Kidney glomerular epithelial cell (primary cell): Measurements from ENCODE around the gene FGD2.

Source experiments
- DNase-seq: peaks from one replicate; lab custom pipeline; 2025; lab: John Stamatoyannopoulos, UW

The FGD2 gene

DNA sequence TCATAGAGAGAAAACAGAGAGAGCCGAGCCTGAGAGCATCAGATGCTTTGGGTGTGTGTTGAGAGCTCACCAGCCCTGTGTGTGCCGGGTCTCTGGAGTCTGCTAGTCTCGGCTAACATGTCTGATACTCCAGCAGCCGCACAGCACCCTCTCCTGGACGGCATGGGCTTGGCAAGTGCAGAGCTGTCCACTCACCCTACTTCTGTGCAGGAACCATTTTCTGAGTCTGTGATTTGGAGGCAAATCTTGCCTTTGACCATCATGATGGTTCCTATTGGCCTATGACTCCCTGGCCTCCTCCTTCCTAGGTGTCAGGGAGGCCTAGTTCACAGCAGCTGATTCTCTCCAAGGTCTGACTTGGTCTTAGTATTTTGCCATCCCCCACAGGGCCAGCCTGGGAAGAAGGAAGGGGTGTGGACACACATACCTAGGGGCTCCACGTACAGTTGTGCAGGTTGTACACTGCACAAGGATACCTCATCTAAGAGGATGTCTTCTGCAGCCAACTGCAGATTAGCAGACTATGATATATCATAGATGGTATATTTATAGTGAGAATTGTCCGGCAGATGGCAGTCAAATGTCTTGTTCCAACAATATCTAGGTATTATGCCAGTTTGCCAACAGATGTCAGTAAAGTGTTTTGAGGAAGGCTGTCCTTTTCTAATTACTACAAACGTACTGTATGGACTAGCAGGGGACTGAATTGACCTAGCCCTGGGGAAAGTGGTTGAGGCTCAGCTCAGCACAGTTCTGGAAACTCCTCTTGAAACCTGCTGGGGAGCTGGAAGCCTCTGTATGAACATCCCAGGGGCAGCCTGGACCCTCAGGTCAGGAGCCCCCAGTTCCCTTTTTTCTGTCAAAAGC, 13.0 kb downstream of the FGD2 start:
- DNase-seq = peak; percentile 88

DNA sequence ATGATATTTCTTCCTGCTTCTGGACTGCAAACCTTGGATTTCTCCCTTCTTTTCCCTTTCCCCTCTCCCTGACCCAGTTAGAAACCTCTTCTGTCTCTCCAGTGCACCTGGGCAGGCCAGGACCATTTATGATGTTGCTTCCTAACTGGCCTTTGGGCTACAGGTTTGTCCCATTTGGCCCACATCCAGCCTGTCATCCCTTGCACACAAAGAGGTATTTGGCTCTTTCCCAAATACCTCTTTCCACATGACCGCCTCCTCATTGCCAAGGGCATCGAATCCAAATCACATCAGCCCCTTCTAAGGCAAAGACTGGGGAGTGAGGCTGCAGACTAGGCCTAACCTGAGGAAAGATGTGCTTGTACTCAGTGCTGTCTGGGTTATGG, 13.6 kb downstream of the FGD2 start:
- peak; percentile 30 for DNase-seq

DNA sequence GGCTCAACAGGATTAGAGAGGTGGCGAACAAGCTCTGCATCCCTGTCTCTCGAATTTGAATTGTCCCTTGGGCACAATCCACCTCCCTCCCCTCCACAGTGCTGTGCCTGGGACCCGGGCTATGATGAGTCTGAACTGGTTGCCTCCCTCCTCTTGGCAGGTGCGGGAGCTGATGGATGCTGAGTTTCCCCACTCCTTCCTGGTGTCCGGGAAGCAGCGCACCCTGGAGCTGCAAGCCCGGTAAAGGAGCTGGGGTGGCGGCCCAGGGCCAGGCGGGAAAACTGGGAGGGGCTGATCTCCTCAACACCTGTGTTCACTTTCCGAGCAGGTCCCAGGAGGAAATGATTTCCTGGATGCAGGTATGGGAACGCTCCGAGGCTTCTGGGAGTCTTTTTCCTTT, 14.9 kb downstream of the FGD2 start:
- DNase-seq = no peak

DNA sequence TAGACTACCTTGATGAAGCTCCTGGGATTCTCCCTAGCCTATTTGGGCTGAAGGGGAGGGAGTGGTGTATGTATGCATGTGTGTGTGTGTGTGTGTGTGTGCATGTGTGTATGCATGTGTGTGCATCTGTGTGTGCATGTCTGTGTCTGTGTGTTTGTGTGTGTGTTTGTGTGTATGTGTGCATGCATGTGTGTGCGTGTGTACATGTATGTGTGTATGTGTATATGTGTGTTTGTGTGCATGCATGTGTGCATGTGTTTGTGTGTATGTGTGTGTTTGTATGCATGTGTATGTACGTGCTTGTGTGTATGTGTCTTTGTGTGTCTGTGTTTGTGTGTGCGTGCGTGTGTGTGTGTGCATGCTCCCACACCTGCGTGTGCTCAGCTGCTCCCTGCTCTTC, 15.4 kb downstream of the FGD2 start:
- no peak for DNase-seq

DNA sequence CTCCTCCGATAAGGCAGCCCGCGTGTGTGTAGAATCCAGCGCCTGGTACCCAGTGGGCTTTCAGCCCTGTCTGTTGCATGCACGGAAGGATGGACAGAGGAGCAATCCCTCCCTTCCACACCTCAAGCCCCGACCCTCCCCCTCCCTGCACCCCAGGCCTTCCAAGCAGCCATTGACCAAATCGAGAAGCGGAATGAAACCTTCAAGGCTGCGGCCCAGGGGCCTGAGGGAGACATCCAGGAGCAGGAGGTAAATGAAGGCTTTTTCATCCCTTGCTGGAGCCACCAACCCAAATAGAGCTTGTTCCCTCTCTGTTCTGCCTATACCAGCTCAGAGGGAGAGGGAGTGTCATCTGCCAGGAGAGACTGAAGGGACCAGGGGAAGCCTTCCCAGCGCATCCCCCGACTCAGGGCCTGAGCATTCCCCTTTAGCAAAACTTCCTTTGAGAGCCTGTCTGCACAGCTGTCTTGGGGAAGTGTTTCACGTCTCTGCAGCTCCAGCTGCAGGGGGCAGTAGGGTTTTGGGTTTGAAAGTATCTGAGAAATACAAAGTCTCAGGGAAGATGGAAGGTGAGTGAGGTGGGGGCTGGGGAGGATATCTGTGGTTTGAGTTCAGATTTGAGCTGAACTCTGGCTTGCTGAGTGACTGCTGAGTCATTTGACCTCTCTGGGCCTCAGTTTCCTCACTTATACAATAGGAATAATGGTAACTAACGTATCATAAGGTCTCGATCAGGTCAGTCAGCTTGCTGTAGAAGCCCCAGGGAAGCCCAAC, 16.1 kb downstream of the FGD2 start:
- no peak for DNase-seq

DNA sequence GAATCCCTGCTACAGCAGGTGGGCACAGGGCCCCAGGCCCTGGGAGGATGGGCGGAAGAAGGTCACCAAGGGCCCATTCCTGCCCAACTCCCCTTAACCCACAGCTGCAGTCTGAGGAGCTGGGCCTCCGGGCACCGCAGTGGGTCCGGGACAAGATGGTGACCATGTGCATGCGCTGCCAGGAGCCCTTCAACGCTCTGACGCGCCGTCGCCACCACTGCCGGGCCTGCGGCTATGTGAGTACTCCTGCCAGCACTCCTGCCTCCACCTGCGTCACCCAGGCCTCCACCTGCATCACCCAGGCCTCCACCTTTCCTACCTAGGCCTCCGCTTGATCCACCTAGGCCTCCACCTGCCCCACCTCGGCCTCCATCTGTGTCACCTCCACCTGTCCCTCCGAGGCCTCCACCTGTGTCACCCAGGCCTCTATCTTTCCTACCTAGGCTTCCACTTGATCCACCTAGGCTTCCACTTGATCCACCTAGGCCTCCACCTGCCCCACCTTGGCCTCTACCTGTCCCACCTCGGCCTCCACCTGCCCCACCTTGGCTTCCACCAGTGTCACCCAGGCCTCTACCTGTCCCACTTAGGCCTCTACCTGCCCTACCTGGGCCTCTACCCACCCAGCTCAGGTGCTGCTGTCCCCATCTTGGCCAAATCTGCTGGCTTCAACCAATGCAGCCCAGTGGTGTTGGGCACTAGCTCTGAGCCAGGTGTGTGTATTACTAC, 16.8 kb downstream of the FGD2 start:
- DNase-seq = no peak

DNA sequence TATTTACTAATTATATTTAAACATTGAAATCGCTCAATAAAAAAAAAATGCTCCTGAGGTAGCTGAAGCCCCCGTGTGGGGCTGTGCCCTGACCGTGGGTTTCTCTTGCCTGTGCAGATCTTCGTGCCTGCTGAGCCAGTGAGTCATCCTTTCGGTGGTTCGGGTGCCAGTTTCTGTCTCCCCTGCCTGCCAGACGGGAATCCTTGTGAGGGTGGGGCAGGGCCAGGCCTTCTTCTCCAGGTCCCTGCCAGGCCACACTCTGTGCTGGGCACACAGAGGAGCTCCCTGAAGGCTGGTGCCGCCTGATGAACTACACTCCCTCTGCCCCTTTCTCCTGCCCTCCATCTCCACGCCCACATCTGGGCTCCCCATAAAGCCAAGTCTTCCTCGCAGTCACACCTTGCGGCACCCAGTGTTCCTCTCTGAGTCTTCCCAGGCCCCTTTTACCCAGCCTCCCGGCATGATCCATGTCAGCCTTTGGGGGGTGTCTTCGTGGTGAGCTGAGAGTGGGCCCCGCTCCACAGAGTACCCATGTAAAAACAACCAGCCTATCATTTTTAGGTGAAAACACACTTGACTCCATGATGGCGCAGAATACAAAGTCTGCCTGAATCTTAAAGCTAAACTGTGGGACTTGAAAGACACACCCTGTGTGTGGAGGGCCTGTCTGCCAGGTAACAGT, 19.3 kb downstream of the FGD2 start:
- DNase-seq = peak; percentile 57

DNA sequence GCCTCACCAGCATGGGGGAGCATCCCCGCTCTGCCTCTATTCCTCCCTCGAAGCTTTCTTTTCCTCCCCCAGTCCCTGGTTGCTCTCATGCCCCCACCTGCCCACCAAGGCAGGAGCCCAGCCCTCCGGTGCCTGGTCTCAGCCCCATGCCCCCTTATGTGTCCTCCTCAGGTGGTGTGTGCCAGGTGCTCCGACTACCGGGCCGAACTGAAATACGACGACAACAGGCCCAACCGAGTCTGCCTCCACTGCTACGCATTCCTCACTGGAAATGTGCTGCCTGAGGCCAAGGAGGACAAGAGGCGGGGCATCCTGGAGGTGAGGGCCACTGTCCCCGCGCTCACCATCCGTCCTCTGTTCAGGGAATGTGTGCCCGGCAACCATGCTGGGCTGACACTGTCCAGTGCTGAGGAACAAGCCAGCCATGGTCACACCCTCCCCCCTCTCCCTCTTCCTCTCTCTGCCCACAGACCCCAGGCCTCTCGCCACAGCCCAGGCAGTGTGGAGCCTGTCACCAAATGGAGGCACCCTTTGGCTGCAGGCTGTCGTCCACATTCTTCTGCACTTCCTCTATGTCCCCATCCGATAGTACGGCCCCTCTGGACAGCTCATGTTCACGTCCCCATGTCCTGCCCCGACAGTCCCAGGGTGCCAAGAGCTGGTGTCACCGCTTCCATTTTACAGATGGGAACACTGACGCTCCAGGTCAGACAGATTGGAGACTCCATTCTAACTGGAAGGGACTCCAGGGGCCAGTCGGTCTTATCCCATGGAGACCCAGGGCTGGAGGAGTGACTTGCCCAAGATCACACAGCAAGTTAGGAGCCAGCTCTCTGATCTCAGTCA, 20.4 kb downstream of the FGD2 start:
- DNase-seq = no peak

DNA sequence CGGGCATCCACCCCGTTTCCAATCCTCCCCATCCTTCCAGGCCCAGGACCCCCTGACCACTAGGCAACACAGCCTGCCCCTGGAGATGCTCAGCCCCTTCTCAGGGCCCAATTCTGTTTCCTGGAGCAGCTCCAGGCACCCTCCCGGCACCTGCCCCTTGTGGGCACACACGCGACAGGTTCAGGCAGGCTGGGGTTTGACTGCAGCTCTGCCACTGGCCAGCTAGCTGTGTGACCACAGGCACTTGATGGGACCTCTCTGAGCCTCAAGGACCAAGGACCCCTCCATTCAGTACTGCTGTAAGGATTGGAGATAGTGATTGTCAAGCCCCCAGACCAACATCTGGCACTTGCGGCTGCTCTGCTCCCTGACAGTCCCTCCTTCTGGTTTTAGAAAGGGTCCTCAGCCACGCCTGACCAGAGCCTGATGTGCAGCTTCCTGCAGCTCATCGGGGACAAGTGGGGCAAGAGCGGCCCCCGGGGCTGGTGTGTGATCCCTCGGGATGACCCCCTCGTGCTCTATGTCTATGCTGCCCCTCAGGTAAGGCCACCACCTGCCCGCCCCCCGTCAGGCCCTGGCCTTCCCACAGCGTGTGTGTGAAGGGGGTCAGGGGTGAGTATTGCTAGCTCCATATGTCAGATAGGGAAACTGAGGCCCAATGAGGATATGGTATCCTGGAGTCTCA, 21.7 kb downstream of the FGD2 start:
- DNase-seq = no peak

DNA sequence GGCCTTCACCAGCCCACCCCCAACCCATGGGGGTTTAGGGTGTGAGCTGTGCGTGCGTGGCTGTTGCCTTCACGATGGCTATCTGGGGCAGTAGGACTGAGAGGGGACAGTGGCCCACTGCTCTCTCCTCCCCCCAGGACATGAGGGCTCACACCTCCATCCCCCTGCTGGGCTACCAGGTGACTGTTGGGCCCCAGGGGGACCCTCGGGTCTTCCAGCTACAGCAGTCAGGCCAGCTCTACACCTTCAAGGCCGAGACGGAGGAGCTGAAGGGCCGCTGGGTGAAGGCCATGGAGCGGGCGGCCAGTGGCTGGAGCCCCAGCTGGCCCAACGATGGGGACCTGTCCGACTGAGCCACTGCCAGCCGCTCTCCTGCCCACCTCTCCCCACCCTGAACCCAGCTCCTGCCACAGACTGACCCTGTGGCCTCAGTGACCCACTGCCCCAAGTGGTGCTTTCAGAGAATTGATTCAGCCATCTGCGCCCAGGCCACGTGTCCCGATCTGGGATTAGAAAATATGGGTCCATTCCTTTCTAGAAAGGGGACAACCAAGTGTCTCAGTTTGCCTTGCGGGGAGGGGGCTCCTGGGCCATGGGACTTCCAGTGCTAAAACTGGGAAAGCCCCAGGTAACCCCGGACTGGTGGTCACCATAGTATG, 22.5 kb downstream of the FGD2 start:
- DNase-seq = no peak

DNA sequence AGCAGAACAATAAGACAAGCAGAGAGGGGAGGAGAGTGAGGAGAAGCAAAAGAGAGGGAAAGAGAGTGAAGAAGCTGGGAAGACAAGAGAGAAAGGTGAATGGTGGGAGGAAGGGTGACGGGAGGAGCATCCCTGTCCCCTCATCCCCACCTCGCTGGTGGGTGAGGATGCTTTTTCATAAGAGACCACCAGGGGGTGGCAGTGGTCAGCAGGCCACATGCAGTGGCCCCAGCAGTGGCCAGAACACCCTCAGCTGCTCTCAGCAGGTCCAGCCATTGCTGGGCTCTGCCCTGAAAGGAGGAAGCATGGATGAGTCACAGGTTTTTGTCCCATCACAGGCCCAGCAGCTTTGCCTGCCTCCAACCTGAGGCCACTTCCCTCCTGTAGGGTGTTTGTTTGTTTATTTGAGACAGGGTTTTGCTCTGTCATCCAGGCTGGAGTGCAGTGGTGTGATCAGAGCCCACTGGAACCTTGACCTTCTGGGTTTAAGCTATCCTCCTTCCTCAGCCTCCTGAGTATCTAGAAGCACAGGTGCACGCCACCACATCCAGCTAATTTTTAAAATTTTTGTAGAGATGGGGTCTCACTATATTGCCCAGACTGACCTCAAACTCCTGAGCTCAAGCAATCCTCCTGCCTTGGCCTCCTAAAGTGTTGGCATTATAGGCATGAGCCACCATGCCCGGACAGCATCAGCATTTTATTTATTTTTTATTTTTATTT, 24.0 kb downstream of the FGD2 start:
- peak; percentile 45 for DNase-seq

DNA sequence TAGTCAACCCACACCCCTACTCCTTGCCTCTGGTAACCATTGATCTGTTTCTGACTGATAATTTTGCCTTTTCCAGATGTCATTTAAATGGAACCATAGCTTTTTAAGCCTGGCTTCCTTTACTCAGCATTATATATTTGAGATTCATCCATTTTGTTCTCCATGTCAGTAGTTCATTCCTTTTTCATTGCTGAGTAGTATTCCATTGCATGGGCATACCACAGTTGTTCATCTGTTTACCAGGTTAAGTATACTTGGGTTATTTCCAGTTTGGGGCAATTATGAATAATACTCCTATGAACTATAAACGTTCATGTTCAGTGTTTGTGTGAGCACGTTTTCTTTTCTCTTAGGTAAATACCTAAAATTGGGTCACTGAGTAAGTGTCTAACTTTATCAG, 25.1 kb downstream of the FGD2 start:
- DNase-seq = no peak

DNA sequence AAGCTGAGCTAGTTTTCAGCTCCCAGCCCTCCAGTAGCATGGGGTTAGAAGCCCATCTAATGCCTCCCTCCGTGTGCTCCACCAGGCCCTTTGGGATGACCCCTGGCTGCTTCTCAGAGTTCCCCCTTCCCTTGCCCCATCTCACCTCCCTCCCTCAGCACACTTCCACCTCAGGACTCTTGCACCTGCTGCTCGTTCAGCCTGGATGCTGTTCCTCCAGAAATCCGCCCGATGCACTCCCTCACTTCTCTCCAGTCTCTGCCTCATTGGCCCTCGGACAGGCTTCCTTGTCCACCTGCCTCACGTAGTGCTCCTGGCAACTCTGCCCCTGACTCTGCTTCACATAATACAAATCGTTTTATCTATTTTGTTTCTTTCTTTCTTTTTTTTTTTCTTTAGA, 26.8 kb downstream of the FGD2 start:
- no peak for DNase-seq

DNA sequence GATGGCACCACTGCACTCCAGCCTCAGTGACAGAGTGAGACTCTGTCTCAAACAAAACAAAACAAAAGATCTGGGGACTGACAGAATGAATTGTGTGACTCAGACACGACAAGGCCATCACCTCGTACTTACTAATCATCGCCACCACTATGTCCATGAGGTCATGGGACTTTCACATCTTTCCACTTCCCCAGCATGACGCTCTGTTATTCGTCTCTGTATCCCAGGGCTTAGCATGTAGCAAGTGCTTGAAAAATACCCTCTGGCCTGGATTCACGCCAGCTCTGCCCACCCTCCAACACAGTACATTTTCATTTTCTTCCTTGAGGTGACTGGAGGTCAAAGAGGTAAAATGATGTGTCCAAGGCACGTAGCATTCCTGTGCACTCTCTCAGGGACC, 27.8 kb downstream of the FGD2 start:
- no peak for DNase-seq

DNA sequence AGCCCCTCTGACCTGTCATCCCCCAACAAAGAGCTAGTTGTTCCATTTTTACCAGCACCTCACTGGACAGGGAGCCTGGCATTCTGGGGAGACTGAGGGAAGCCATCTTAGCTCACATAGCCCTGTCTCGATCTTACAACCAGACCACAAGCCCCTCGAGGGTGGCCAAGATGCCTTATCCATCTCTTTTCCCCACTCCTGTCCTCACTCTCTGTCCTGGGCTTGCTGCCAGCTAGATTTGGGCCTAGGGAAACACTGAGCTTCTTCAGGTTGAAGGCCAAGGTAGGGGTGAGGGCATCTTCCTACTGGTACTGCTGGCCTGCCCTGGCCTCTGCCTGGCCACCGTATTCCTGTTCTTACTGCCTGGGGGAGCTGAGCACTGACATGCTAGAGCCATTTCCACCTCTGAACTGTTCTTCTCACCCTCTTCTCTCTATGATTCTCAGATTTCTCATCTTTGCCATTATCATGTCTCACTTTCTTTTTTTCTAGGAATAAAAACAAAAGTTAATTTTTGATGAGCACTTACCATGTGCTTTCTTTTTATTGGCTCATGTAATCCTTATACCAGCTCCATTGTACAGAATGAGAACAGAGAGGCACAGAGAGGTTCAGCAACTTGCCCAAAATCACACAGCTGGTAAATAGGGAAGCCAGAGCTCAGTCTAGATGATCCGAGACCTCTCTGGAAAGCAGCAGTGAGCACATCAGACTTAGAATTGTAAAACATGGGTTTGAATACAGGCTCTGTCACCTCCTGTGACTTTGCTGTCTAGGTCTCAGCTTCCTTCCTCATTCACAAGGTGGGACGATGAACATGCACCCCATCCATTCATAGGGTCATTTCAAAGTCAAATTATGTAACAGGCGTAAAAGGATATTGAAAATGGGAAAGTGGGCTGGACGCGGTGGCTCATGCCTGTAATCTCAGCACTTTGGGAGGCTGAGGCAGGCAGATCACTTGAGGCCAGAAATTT, 28.7 kb downstream of the FGD2 start:
- DNase-seq = no peak

DNA sequence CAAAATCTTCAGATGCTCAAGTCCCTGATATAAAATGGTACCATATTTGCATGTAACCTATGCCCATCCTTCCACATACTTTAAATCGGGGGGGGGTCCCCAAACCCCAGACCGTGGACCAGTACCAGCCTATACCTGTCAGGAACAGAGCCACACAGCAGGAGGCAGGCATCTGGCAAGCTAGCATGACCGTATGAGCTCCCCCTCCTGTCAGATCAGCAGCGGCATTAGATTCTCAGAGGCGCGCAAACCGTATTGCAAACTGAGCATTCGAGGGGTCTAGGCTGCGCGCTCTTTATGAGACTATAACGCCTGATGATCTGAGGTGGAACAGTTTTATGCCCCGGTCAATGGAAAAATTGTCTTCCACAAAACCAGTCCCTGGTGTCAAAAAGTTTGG, 30.7 kb downstream of the FGD2 start:
- DNase-seq = no peak

DNA sequence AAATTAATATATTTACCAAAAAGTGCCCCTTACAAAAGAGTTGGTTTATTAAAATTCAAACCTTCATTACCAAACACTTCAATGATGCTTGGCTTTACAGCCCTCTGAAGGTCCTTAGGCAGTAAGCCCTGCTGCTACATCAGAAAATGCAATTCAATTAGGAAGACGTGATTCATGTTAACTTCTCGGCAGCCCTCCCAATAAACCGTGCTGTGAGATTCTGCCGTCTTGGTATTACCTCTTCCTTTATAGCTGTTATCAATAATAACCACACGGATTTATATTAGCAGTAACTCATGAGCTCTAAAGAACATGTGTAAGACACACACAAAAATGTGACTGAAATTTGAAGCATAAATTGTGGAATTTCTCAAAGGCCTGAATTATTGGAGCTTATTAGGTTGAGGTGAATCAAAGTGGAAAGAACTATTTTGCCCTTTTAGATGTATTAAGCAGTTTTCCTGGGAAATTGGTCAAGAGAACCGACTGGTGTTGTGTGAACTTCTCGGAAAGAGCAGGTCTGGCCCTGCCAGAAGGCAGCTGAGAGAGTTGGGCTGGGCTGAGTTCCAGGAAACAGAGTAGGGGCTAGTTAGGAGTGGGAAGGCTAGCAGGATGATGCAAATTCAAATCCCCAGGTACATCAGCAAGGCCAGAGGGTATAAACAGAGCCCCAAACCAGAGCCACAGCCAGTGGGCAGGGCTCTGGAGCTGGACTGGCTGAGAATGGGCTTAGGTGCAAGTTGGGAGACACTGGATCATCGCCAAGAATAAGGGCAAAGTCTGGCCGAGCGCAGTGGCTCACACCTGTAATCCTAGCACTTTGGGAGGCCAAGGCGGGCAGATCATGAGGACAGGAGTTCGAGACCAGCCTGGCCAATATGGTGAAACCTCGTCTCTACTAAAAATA, 33.1 kb downstream of the FGD2 start:
- no peak for DNase-seq
